Keratinocyte (primary cell): ENCODE data around the gene AKAP8L. TPM values are rescaled to one million over a fixed set of nuclear protein-coding genes. Genes with fewer than 3 reads are reported as not detected.
"Not testable (repeated sequence)": the region's sequence is repeated elsewhere in the genome, so short reads cannot be mapped to it uniquely, and the experiment has no call there.

ENCODE experiments used
- DNase-seq: peaks from one replicate; pipeline ENCODE4 v3.0.0-alpha.2; 2011; ENCODE audit warnings: low read depth, missing footprints, low spot score
- FAIRE-seq: peaks from 2 replicates; lab custom pipeline; 2011; peaks lifted over from hg19 to GRCh38; lab: Jason Lieb, UNC
- H2AFZ ChIP-seq: 2 replicates; pipeline ENCODE4 v1.6.0; 2012; ENCODE audit warnings: low read length, control low read depth, inconsistent platforms; ENCODE audit not compliant: control insufficient read depth
- H3K27ac ChIP-seq: 2 replicates; pipeline ENCODE4 v1.5.1; 2011; ENCODE audit warnings: low read length; ENCODE audit not compliant: control insufficient read depth, insufficient read depth
- H3K27me3 ChIP-seq: 3 replicates; pipeline ENCODE4 v1.6.0; 2011; ENCODE audit warnings: low read length; ENCODE audit not compliant: control insufficient read depth, insufficient read depth; ENCODE audit errors: extremely low read depth
- H3K36me3 ChIP-seq, 2 experiments: 2 replicates in 1 of 2; 3 replicates in 1 of 2; pipeline ENCODE4 v1.5.1; 2011; ENCODE audit warnings: low read length in 2 of 2, mild to moderate bottlenecking in 1 of 2; ENCODE audit not compliant: control insufficient read depth in 2 of 2, insufficient read depth in 2 of 2; ENCODE audit errors: extremely low read depth in 1 of 2
- H3K4me1 ChIP-seq: 3 replicates; pipeline ENCODE4 v1.5.1; 2011; ENCODE audit warnings: low read length; ENCODE audit not compliant: control insufficient read depth, insufficient read depth; ENCODE audit errors: extremely low read depth
- H3K4me2 ChIP-seq: 3 replicates; pipeline ENCODE4 v1.6.0; 2011; ENCODE audit warnings: low read depth, low read length; ENCODE audit not compliant: control insufficient read depth, insufficient read depth; ENCODE audit errors: extremely low read depth
- H3K4me3 ChIP-seq, 3 experiments: fragments of 200-600 bp in 1 of 3; sonication (generic) in 1 of 3; 2 replicates in 2 of 3; 3 replicates in 1 of 3; pipeline ENCODE4 v1.5.1; 2011 to 2016; ENCODE audit warnings: low read length in 3 of 3, mild to moderate bottlenecking in 3 of 3, control low read depth in 2 of 3, inconsistent platforms in 1 of 3, low read depth in 1 of 3, mixed read lengths in 1 of 3, mixed run types in 1 of 3, moderate library complexity in 1 of 3; ENCODE audit not compliant: control insufficient read depth in 2 of 3, insufficient read depth in 2 of 3; ENCODE audit errors: extremely low read depth in 1 of 3
- H3K79me2 ChIP-seq: 2 replicates; pipeline ENCODE4 v1.6.0; 2012; ENCODE audit warnings: low read length; ENCODE audit not compliant: control insufficient read depth, insufficient read depth
- H3K9ac ChIP-seq: 3 replicates; pipeline ENCODE4 v1.6.0; 2011; ENCODE audit warnings: low read length; ENCODE audit not compliant: control insufficient read depth, insufficient read depth; ENCODE audit errors: extremely low read depth
- H3K9me1 ChIP-seq: 3 replicates; pipeline ENCODE4 v1.6.0; 2011; ENCODE audit warnings: low read length; ENCODE audit not compliant: control insufficient read depth, insufficient read depth; ENCODE audit errors: extremely low read depth
- H3K9me3 ChIP-seq: 2 replicates; pipeline ENCODE4 v1.5.1; 2012; ENCODE audit warnings: low read depth, low read length; ENCODE audit not compliant: control insufficient read depth
- H4K20me1 ChIP-seq: 3 replicates; pipeline ENCODE4 v1.6.0; 2011; ENCODE audit warnings: low read length; ENCODE audit not compliant: control insufficient read depth, insufficient read depth; ENCODE audit errors: extremely low read depth
- EZH2 ChIP-seq: IDR thresholded peaks from one replicate; pipeline ENCODE4 v1.6.1; 2012; ENCODE audit warnings: inconsistent platforms, mild to moderate bottlenecking, low read length, moderate library complexity
- dilution Hi-C: fragments of 300-500 bp; cut with MboI; formaldehyde crosslinking; loops from one replicate; pipeline ENCODE4 v1.7.0; 2020; ENCODE audit warnings: low sequenced_read_pairs; ENCODE audit not compliant: extremely low pct_ligation_motif_present
- polyA plus RNA-seq, 5 experiments: library from polyadenylated mRNA; depleted of rRNA in 3 of 5; stranded (reverse) in 3 of 5; stranded (forward) in 1 of 5; unstranded in 1 of 5; fragments of >200 nt; gene quantifications; 1 replicate in 1 of 5; 2 replicates in 3 of 5; 3 replicates in 1 of 5; pipeline versions ENCODE4 v1.2.1 to v1.2.3, GENCODE V29; 2011 to 2012; ENCODE audit warnings: missing spikeins in 2 of 5, low read depth in 1 of 5, low replicate concordance in 1 of 5
- TF ChIP-seq, protein P1 (sequence below), 3 experiments: IDR thresholded peaks in 1 of 3; conservative IDR thresholded peaks in 1 of 3; optimal IDR thresholded peaks in 1 of 3; 2 replicates in 2 of 3; 3 replicates in 1 of 3; pipeline versions ENCODE3 to v1.5.1; 2011; ENCODE audit warnings: low read length in 3 of 3, mild to moderate bottlenecking in 3 of 3, moderate library complexity in 2 of 3, control low read depth in 1 of 3, inconsistent platforms in 1 of 3; ENCODE audit not compliant: insufficient read depth in 2 of 3; ENCODE audit errors: extremely low read depth in 1 of 3

AKAP8L gene
- polyA plus RNA-seq, 1 donor (not counting 4 experiments of a cell fraction or from before 2014, with no cell fraction given): 48.2 TPM

DNA sequence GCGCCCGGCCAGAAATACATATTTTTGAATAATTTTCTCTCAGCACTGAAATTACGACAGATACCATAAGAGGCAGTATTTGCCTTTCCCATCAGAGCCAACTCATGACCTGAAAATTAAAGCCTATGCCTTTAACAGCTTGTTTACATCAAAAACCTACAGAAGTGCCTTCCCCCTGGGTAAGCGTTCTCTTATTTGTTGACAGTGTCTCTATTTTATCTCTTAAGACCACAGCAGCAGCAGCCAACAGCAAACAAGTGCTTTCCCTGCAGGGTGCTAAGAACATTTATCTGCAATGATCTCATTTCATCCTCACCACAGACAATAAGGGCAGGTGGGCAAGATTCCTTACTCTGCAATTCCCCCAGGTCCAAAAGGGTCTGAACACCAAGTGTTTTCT, 6.0 kb downstream of the AKAP8L start:
- H3K27ac ChIP-seq: no peak overlapping the region
- no peaks in the 10 kb centered on the region for H3K9me1 ChIP-seq
- H4K20me1 ChIP-seq: peaks cover 16% of the 10 kb centered on the region
- no peaks in the 10 kb centered on the region for H3K27me3 ChIP-seq
- H3K4me2 ChIP-seq: no peak overlapping the region
- DNase-seq: no peak
- H2AFZ ChIP-seq: no peak overlapping the region
- no peak overlapping the region for H3K9ac ChIP-seq
- no peaks in the 10 kb centered on the region for H3K9me3 ChIP-seq
- no peak overlapping the region for H3K4me3 ChIP-seq
- H3K36me3 ChIP-seq: peaks cover 9 to 12% of the 10 kb centered on the region in 2 experiments
- H3K79me2 ChIP-seq: peaks cover 96% of the 10 kb centered on the region
- H3K4me1 ChIP-seq: peaks cover 6% of the 10 kb centered on the region
- TF ChIP-seq, protein P1, sequence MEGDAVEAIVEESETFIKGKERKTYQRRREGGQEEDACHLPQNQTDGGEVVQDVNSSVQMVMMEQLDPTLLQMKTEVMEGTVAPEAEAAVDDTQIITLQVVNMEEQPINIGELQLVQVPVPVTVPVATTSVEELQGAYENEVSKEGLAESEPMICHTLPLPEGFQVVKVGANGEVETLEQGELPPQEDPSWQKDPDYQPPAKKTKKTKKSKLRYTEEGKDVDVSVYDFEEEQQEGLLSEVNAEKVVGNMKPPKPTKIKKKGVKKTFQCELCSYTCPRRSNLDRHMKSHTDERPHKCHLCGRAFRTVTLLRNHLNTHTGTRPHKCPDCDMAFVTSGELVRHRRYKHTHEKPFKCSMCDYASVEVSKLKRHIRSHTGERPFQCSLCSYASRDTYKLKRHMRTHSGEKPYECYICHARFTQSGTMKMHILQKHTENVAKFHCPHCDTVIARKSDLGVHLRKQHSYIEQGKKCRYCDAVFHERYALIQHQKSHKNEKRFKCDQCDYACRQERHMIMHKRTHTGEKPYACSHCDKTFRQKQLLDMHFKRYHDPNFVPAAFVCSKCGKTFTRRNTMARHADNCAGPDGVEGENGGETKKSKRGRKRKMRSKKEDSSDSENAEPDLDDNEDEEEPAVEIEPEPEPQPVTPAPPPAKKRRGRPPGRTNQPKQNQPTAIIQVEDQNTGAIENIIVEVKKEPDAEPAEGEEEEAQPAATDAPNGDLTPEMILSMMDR (optimal IDR thresholded peaks at IDR 0.05 in 1 of 3, IDR thresholded peaks at IDR 0.05 in 1 of 3, conservative IDR thresholded peaks at IDR 0.05 in 1 of 3; ENCODE audit: extremely low read depth in 1 of 3, insufficient read depth in 2 of 3, low read length in 3 of 3): no peak
- no peak for TF ChIP-seq EZH2
- dilution Hi-C loops: no loop called here
- no peak for FAIRE-seq

GRCh38 chr19:15411351-15411750, 7.4 kb downstream of the AKAP8L start:
- H3K27ac ChIP-seq, H2AFZ ChIP-seq, H3K4me3 ChIP-seq, H3K9me3 ChIP-seq, H3K9me1 ChIP-seq, H3K4me2 ChIP-seq, H3K27me3 ChIP-seq, H3K4me1 ChIP-seq, dilution Hi-C loops, DNase-seq, H3K9ac ChIP-seq, FAIRE-seq: not testable (repeated sequence)
- Histone ChIP-seq H3K36me3 (peaks cover 9 to 12% of the 10 kb centered on the region in 2 experiments), H3K79me2 (peaks cover 96% of the 10 kb centered on the region), H4K20me1 (peaks cover 10% of the 10 kb centered on the region)

DNA sequence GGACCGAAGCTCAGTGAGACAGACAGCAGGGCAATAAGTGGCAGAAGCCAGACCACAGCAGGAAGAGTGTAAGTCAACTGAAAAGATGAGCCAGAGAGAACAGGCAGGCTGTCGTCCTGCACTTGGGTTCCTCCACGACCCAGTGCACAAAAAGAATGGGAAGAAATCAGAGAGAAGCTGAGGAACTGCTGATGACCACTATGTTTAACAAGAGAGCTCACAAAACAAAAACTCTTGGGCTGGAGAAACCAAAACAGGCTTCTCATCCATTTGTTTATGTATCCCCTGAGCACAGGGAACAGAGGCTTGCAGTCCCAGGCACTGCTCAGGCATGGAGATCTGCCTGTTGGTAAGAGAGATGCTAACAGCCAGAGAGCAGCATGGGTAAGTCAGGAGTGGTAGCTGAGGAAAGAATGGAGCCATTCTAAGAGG, 14.0 kb downstream of the AKAP8L start:
- Histone ChIP-seq H3K4me3 (no peak overlapping the region), H3K79me2 (peaks cover 86% of the 10 kb centered on the region), H3K27ac (no peak overlapping the region), H3K9ac (no peak overlapping the region), H3K27me3 (no peaks in the 10 kb centered on the region), H3K36me3 (peaks cover 33 to 36% of the 10 kb centered on the region in 2 experiments), H3K4me1 (peaks cover 7% of the 10 kb centered on the region), H3K4me2 (no peak overlapping the region), H4K20me1 (peaks cover 7% of the 10 kb centered on the region), H3K9me1 (no peaks in the 10 kb centered on the region), H2AFZ (no peak overlapping the region), H3K9me3 (no peaks in the 10 kb centered on the region)
- FAIRE-seq (no peak), DNase-seq (no peak)
- TF ChIP-seq EZH2: no peak
- TF ChIP-seq, protein P1 (optimal IDR thresholded peaks at IDR 0.05 in 1 of 3, IDR thresholded peaks at IDR 0.05 in 1 of 3, conservative IDR thresholded peaks at IDR 0.05 in 1 of 3; ENCODE audit: extremely low read depth in 1 of 3, insufficient read depth in 2 of 3, low read length in 3 of 3): no peak
- dilution Hi-C loops: no loop called here
